Esophagus (tissue), 2 donors: ENCODE data around the gene METTL24. TPM values are rescaled to one million over a fixed set of nuclear protein-coding genes. Genes with fewer than 3 reads are reported as not detected.
"Not testable (repeated sequence)": the region's sequence is repeated elsewhere in the genome, so short reads cannot be mapped to it uniquely, and the experiment has no call there.

Experiments used
- H3K27ac ChIP-seq, 2 donors: one replicate each; pipeline ENCODE4 v1.5.1; 2013; ENCODE audit warnings: low read depth in 2 of 2, mild to moderate bottlenecking in 2 of 2, inconsistent platforms in 1 of 2, low read length in 1 of 2, moderate library complexity in 1 of 2
- H3K27me3 ChIP-seq, 2 donors: one replicate each; pipeline ENCODE4 v1.6.1; 2013; ENCODE audit warnings: low read length in 2 of 2, control low read depth in 1 of 2, mild to moderate bottlenecking in 1 of 2; ENCODE audit not compliant: insufficient read depth in 2 of 2, control insufficient read depth in 1 of 2
- H3K36me3 ChIP-seq, 2 donors: one replicate each; pipeline ENCODE4 v1.6.1; 2013; ENCODE audit warnings: low read length in 1 of 2; ENCODE audit not compliant: control insufficient read depth in 2 of 2, insufficient read depth in 2 of 2
- H3K4me1 ChIP-seq, 2 donors: one replicate each; pipeline ENCODE4 v1.6.1; 2013; ENCODE audit warnings: low read length in 1 of 2; ENCODE audit not compliant: control insufficient read depth in 2 of 2, insufficient read depth in 2 of 2
- H3K4me3 ChIP-seq, 2 donors: one replicate each; pipeline ENCODE4 v1.5.1; 2013; ENCODE audit warnings: low read length in 2 of 2, mild to moderate bottlenecking in 2 of 2, low read depth in 1 of 2, moderate library complexity in 1 of 2
- H3K9me3 ChIP-seq, 2 donors: one replicate each; pipeline ENCODE4 v1.6.1; 2013; ENCODE audit warnings: mild to moderate bottlenecking in 2 of 2, low read depth in 1 of 2, low read length in 1 of 2, moderate library complexity in 1 of 2; ENCODE audit not compliant: control insufficient read depth in 2 of 2, insufficient read depth in 1 of 2
- WGBS, 2 donors: extraction: QIAGEN DNeasy Blood & Tissue Kit; methylation state at CpG; one replicate each; pipeline ENCODE4 v1.1.7; 2013; 5-methylcytosine and 5-hydroxymethylcytosine counted together
- polyA plus RNA-seq, 2 donors: library from polyadenylated mRNA; stranded (reverse); fragments of 200-250 nt; gene quantifications; one replicate each; pipeline ENCODE4 v1.2.3, GENCODE V29; 2013
- donor health status: healthy with polysubstance abuse.
- donor health status: Bipolar disorder and iron deficiency.

The METTL24 gene
- polyA plus RNA-seq, 2 donors = 0.14 to 0.34 TPM

DNA sequence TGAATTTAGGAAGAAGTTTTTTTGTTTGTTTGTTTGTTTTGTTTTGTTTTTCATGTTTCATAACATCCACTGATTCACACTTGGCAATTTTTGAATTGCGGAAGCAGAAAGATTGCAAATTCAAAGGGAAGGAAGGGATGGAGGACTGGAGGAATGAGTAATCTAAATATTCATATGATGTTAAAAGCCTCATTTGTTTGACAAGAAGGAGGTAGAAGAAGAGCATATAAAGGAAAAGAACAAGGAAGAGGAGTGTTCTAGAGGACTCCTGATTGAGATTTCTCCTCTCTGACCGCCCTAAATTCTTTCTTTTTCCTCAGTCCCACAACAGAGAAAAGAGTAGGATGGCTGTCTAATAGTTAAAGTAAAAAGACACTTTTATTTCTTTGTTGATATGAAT lies 88.5 kb downstream of the METTL24 start:
- no peak overlapping the region for H3K27ac ChIP-seq
- no peaks in the 10 kb centered on the region for H3K9me3 ChIP-seq
- no peaks in the 10 kb centered on the region for H3K27me3 ChIP-seq
- 92% methylated on average over 2 of the region's 2 CpGs for WGBS, 2 donors
- H3K4me3 ChIP-seq = no peak overlapping the region
- no peaks in the 10 kb centered on the region for H3K4me1 ChIP-seq
- H3K36me3 ChIP-seq = no peaks in the 10 kb centered on the region

DNA sequence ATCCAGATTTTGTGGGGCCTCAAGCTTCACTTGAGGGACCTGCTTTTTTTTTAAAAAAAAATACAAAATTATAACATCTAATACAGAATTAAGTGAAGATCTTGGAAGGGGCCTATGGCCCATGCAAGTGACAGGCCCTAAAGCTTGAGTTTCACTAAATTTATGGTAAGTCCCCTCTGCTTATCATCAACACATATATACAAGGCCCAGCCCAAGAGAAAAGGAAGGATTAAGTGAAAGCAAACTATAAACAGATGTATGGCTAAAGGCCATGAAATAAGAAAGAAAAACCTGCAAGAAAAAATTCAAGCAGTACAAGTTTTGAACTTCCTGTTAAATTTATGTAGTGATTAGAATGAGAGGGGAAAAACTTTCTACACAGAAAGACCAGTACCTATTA lies 91.2 kb downstream of the METTL24 start:
- Histone ChIP-seq H3K27me3 (no peaks in the 10 kb centered on the region), H3K4me3 (no peak overlapping the region), H3K4me1 (no peaks in the 10 kb centered on the region), H3K9me3 (no peaks in the 10 kb centered on the region), H3K27ac (no peak overlapping the region), H3K36me3 (no peaks in the 10 kb centered on the region)

DNA sequence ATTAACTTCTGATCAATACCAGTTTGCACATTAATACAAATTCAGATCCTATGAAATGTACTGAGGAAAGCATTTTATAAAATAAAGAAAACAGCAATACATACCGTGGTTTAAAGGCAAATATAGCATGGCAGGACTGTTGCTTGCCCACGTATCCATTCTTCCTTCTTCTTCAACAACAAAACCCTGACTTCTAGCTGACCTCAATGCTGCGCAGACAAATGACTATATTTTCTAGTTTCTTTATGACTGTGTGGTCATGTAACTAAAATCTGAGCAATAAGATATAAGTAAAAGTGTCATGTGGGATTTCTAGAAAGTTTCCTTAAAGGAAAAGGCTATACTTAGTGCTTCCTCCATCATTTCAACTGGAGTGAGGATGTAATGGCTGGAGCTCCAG lies 92.9 kb downstream of the METTL24 start:
- H3K9me3 ChIP-seq = no peaks in the 10 kb centered on the region
- no peaks in the 10 kb centered on the region for H3K27me3 ChIP-seq
- no peak overlapping the region for H3K27ac ChIP-seq
- 81 to 87% methylated on average over 3 of the region's 3 CpGs for WGBS, 2 donors
- no peaks in the 10 kb centered on the region for H3K36me3 ChIP-seq
- no peak overlapping the region for H3K4me3 ChIP-seq
- no peaks in the 10 kb centered on the region for H3K4me1 ChIP-seq

DNA sequence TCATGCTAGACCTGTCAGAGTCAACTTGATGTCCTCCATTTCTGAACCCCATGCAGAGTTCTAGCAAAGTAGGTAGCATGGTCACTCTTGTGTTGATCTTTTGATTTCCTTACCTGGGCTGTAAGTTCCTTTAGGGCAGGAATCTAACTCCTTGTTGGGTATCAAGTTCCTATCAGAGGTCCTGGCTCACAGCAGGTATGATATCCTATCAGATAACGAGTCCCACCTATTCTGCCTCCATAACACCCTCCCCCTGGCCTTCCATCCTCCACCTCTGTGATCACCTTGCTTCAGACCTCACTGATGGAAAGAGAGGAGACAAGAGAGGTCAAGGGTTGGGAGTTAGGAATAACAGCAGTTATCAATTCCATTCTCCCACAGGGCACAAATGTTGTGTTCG lies 101.8 kb downstream of the METTL24 start:
- Histone ChIP-seq H3K27me3 (no peaks in the 10 kb centered on the region), H3K4me1 (no peaks in the 10 kb centered on the region), H3K4me3 (no peak overlapping the region), H3K36me3 (no peaks in the 10 kb centered on the region), H3K9me3 (no peaks in the 10 kb centered on the region), H3K27ac (no peak overlapping the region)
- 82 to 89% methylated on average over 2 of the region's 2 CpGs for WGBS, 2 donors

DNA sequence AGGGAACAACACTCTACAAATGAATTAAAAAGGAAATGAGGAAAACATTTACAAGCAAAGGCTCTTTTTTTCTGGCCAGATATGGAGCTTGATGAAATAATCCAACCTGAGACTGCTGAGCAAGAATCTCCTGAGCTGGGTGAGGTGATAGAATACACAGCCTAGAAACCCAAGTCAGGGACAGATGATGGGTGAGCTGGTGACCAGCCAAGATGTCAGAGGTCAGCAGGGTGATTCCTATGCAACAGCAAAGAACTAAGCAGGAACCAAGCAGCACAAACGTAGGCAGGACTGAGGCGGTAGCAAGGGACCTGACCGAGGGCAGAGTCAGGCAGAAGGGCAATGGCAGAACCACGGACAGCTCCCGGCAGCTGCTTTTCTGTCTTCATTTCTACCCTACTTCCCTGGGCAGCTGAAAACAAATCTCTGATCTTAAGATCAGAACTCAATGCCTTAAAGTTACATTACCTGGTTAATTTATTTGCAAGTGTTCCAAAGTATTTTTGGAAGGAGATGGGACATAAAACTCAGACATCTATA lies 102.9 kb downstream of the METTL24 start:
- Histone ChIP-seq H3K9me3 (no peaks in the 10 kb centered on the region), H3K27me3 (no peaks in the 10 kb centered on the region), H3K36me3 (no peaks in the 10 kb centered on the region), H3K4me1 (no peaks in the 10 kb centered on the region), H3K4me3 (no peak overlapping the region), H3K27ac (no peak overlapping the region)
- 18 to 20% methylated on average over 5 of the region's 5 CpGs for WGBS, 2 donors

DNA sequence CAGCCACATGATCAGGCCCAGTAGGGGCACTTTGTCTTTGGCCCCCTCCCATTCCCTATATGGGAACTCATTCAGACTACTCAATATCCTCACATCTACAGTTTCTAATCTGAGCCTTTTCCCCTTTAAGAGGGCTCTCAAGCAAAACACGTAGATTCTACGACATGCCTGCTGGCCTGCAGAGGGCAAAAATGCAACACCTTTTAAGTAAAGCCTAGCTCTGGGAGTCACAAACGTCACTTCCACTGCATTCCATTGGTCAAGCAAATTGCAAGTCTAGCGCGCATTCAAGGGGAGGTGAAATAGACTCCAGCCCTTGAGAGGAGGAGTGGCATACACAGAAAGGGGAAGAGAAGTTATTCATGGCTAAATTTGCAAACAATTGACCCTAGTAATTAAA lies 107.3 kb downstream of the METTL24 start:
- no peak overlapping the region for H3K4me3 ChIP-seq
- no peaks in the 10 kb centered on the region for H3K27me3 ChIP-seq
- no peaks in the 10 kb centered on the region for H3K4me1 ChIP-seq
- H3K27ac ChIP-seq = no peak overlapping the region
- WGBS, 2 donors = 76 to 78% methylated on average over 5 of the region's 5 CpGs
- no peaks in the 10 kb centered on the region for H3K9me3 ChIP-seq
- H3K36me3 ChIP-seq = no peaks in the 10 kb centered on the region

DNA sequence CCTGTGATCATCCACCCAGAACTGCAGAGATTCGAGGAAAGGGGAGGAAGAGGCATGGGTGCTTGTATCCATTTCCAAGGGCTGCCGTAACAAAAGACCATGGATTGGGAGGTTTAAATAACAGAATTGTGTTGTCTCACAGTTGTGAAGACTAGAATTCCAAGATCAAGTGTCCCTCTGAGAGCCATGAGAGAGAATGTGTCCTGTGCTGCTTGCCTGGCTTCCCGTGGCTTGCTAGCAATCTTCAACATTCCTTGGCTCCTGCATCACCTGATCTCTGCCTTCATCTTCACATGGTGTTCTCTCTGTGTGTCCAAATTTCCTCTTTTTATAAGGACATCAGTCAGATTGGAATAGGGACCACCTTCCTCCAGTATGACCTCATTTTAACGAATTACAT lies 108.1 kb downstream of the METTL24 start:
- Histone ChIP-seq H3K36me3 (no peaks in the 10 kb centered on the region), H3K4me1 (no peaks in the 10 kb centered on the region), H3K27me3 (no peaks in the 10 kb centered on the region), H3K4me3 (no peak overlapping the region), H3K27ac (no peak overlapping the region), H3K9me3 (no peaks in the 10 kb centered on the region)
- 76 to 83% methylated on average over 4 of the region's 4 CpGs for WGBS, 2 donors

DNA sequence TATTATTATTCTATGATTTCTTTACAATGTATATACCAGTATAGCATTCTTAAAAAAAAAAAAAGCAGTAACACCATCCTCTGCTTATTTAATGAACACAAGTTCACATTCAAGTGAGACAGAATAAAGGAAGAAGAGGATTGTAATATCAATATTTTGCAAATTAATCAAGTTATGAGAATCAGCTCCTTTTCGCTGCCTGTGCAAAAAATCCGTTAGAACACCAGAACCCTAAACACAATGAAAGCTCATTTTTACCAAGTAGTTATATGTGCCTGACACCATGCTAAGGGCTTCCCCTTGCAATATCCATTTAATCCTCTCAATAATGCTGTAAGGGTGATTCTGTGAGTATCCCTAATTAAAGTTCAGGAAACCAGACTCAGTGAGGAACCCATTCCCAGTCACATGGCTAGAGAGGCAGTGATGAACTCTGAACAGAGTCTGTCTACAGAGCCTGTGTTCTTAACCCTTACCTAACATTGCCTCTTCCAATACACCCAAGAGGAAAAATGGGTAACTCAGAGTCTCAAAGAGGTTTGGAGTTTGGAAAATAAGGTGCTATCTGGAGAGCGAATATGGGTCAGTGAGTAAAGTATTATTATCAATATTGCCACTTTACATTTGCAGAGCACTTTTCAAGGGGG lies 111.1 kb downstream of the METTL24 start:
- 97 to 98% methylated on average over 3 of the region's 3 CpGs for WGBS, 2 donors
- Histone ChIP-seq H3K4me3 (no peak overlapping the region), H3K4me1 (no peaks in the 10 kb centered on the region), H3K9me3 (no peaks in the 10 kb centered on the region), H3K36me3 (no peaks in the 10 kb centered on the region), H3K27me3 (no peaks in the 10 kb centered on the region), H3K27ac (no peak overlapping the region)

DNA sequence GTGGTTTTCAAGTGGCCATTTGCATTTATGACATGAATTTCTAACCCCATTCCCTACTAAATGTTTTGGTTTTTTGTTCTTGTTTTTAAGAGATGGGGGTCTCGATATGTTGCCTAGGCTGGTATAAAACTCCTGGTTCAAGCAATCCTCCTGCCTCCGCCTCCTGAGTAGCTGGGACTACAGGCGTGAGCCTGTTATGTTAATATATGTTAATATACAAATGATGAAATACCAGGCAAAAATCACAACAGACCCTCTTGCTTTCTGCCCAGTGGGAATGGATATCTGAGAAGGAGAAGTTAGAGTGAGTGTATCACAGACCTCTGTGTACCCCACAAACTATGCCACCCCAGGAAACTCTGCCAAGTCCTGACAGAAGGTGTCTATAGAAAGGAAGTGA lies 111.8 kb downstream of the METTL24 start:
- Histone ChIP-seq H3K27me3 (no peaks in the 10 kb centered on the region), H3K9me3 (no peaks in the 10 kb centered on the region), H3K4me1 (no peaks in the 10 kb centered on the region), H3K4me3 (no peak overlapping the region), H3K36me3 (no peaks in the 10 kb centered on the region), H3K27ac (no peak overlapping the region)
- 95 to 97% methylated on average over 3 of the region's 3 CpGs for WGBS, 2 donors

DNA sequence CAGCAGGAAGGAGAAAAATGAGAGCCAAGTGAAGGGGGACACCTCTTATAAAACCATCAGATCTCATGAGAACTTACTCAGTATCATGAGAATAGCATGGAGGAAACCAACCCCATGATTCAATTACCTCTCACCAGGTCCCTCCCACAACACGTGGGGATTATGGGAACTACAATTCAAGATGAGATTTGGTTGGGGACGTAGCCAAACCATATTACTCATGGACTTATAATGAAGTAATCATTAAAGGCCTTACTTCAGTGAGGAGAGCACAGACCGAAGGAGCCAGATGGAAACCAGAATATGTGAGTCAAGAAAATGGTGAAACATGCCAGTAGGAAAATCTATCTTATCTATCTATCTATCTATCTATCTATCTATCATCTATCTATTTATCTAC lies 113.5 kb downstream of the METTL24 start:
- H3K27ac ChIP-seq, H3K9me3 ChIP-seq, H3K27me3 ChIP-seq, H3K4me1 ChIP-seq, H3K36me3 ChIP-seq, H3K4me3 ChIP-seq: not testable (repeated sequence)
- WGBS, 2 donors = 73 to 85% methylated on average over 3 of the region's 3 CpGs
